ENCODE data around the gene PRTN3.
A peak's percentile ranks its signal among the peaks of the same experiment; 100 is the strongest.
"Not testable (repeated sequence)": the region's sequence is repeated elsewhere in the genome, so short reads cannot be mapped to it uniquely, and the experiment has no call there.

The PRTN3 gene

GRCh38 chr19:845707-846521 is 5.1 kb downstream of the PRTN3 start:
- no peak for DNase-seq (ENCODE audit: low read depth in 3 of 3)

DNA sequence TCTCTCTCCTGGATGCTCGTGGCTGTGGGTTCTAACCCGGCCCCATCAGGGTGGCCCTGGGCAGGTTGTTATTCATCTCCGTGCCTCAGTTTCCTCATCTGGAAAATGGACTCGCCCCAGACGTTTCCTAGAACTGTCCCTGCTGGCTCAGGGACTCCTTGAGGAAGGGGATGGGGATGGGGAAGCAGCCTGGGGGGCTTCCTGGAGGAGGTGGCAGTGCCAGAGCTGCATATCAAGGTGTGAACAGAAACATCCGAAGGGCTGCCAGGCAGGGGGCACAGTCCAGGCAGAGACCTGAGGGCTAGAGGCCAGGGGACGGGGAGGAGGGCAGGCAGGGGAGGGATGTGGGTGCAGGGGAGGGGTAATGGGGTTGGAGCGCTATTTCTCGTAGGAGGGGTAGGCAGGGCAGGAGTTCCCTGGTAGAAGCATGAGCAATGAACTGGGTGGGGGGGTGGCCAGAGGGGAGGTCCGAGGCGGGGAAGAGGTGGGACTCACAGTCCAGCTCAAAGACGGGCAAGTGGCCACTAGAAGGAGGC is 7.7 kb downstream of the PRTN3 start:
- DNase-seq (ENCODE audit: low read depth in 3 of 3): no peak

DNA sequence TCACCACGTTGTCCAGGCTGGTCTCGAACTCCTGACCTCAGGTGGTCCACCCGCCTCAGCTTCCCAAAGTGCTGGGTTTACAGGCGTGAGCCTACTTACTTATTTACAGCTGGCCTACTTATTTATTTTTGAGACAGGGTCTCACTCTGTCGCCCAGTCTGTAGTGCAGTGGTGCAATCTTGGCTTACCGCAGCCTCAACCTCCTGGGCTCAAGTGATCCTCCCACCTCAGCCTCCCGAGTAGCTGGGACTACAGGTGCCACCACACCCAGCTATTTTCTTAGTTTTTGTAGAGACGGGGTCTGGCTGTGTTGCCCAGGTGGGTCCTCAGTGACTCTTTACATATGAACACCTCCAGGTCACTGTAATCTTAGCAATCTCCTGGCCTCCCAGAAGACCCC is 8.4 kb downstream of the PRTN3 start:
- DNase-seq (ENCODE audit: low read depth in 3 of 3): not testable (repeated sequence)

- no peak for DNase-seq (ENCODE audit: low read depth in 3 of 3)
Observed at GRCh38 chr19:850221-850978, 9.6 kb downstream of the PRTN3 start.

DNA sequence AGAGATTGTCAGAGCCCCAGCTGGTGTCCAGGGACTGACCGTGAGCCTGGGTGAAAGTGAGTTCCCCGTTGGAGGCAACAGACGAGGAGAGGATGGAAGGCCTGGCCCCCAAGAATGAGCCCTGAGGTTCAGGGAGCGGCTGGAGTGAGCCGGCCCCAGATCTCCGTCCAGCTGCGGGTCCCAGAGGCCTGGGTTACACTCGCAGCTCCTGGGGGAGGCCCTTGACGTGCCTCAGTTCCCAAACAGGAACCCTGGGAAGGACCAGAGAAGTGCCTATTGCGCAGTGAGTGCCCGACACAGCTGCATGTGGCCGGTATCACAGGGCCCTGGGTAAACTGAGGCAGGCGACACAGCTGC is 10.2 kb downstream of the PRTN3 start:
- no peak for DNase-seq (ENCODE audit: low read depth in 3 of 3)

GRCh38 chr19:852136-853013 is 11.6 kb downstream of the PRTN3 start, which contains the start of gene ELANE:
TSS of gene ELANE (plus strand) at chr19:852303. CDS start at chr19:852329, 26 bp downstream.
- DNase-seq (ENCODE audit: low read depth in 3 of 3): no peak

GRCh38 chr19:853014-853585 is 12.3 kb downstream of the PRTN3 start:
- no peak for DNase-seq (ENCODE audit: low read depth in 3 of 3)

DNA sequence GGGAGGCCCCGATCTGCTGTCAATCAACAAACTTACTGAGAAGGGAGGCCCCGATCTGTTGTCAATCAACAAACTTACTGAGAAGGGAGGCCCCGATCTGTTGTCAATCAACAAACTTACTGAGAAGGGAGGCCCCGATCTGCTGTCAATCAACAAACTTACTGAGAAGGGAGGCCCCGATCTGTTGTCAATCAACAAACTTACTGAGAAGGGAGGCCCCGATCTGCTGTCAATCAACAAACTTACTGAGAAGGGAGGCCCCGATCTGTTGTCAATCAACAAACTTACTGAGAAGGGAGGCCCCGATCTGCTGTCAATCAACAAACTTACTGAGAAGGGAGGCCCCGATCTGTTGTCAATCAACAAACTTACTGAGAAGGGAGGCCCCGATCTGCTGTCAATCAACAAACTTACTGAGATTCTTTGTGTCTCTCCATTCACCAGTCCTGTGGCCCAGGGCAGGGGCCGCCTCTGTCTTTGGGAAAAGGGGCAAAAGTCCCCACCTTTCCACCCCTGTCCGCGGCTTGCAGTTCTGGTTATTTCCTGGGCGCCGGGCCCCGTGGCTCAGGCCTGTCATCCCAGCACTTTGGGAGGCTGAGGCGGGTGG is 12.9 kb downstream of the PRTN3 start:
- not testable (repeated sequence) for DNase-seq (ENCODE audit: low read depth in 3 of 3)

- DNase-seq (ENCODE audit: low read depth in 3 of 3): no peak
Observed at GRCh38 chr19:854549-854948, 13.8 kb downstream of the PRTN3 start.

- DNase-seq (ENCODE audit: low read depth in 3 of 3): no peak
Observed at GRCh38 chr19:855142-855541, 14.3 kb downstream of the PRTN3 start.

- no peak for DNase-seq (ENCODE audit: low read depth in 3 of 3)
Observed at GRCh38 chr19:855566-856120, 14.8 kb downstream of the PRTN3 start.

DNA sequence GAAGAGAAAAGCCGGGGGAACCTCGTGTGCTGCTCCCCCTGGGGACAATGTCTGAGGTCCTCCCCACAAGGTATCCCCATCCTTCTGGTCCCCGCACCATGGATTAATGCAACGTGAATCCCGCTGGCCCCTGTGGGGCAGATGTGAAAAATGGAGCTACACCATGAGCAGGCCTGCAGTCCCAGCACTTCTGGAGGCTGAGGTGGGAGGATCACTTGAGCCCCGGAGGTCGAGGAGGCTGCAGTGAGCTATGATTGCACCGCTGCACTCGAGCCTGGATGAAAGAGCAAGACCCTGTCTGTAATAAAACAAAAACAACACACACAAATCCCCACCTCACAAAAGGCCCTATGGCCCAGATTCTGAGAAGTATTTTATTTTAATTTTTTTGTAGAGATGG is 17.5 kb downstream of the PRTN3 start:
- DNase-seq (ENCODE audit: low read depth in 3 of 3): no peak

GRCh38 chr19:858868-859843 is 18.4 kb downstream of the PRTN3 start, which contains the start of gene CFD:
TSS of gene CFD (plus strand) at chr19:859664. CDS start at chr19:859690, 26 bp downstream.
- no peak for DNase-seq (ENCODE audit: low read depth in 3 of 3)

GRCh38 chr19:861141-861755 is 20.4 kb downstream of the PRTN3 start:
- no peak for DNase-seq (ENCODE audit: low read depth in 3 of 3)

DNA sequence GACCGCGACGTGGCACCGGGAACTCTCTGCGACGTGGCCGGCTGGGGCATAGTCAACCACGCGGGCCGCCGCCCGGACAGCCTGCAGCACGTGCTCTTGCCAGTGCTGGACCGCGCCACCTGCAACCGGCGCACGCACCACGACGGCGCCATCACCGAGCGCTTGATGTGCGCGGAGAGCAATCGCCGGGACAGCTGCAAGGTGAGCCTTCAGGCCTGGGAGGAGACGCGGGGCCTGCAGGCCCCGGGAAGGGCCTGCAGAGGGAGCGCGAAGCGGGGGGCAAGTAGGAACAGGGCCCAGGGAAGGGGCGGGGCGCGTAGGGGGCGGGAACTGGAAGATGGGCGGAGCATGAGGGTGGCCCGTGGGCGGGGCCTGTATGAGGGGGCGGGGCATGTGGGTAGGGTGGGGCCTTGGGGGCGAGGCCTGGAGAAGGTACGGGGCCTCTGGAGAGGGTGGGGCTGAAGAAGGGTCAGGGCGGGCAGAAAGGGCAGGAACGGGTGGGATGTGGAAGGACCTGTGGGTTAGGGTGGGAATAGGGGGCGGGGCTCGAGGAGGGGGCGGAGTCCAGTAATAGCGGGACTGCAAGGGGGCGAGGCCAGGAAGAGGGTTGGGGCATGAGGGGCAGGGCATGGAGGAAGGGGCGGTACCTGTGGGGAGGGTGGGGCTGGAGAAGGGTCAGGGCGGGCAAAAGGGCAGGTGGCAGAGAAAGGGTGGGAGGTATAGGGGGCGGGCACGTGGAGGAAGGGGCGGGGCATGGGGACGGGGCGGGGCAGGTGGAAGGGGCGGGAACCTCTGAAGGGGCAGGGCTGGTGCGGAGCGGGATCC is 21.2 kb downstream of the PRTN3 start:
- DNase-seq (ENCODE audit: low read depth in 3 of 3): peak; percentile 41 to 82 (median 72)

- DNase-seq (ENCODE audit: low read depth in 3 of 3): peak; percentile 58 to 80 (median 72)
Observed at GRCh38 chr19:862581-863314, 21.9 kb downstream of the PRTN3 start.

GRCh38 chr19:863315-863620 is 22.5 kb downstream of the PRTN3 start:
- DNase-seq (ENCODE audit: low read depth in 3 of 3): no peak
